MM.1S (cell line): ENCODE results near the gene MMP21.

Experiments
- DNase-seq: peaks from one replicate; pipeline ENCODE4 v3.0.0-alpha.2; 2015
- H2AFZ ChIP-seq: fragments of 300-600 bp; sonication (generic); 2 replicates; pipeline ENCODE4 v1.6.0; 2016; ENCODE audit warnings: antibody characterized with exemption, low read length
- H3F3A ChIP-seq: fragments of 300-600 bp; sonication (generic); 2 replicates; pipeline ENCODE4 v1.6.1; 2016; ENCODE audit warnings: mild to moderate bottlenecking, antibody characterized with exemption, low read length, moderate library complexity, mixed read lengths; ENCODE audit not compliant: insufficient read depth
- H3K27ac ChIP-seq: fragments of 300-600 bp; sonication (generic); 2 replicates; pipeline ENCODE4 v1.5.1; 2016; ENCODE audit warnings: mild to moderate bottlenecking, low read length
- H3K27me3 ChIP-seq: fragments of 300-600 bp; sonication (generic); replicated peaks from 2 replicates; pipeline ENCODE4 v1.6.0; 2016; ENCODE audit warnings: low read length; ENCODE audit not compliant: insufficient read depth
- H3K36me3 ChIP-seq: fragments of 300-600 bp; sonication (generic); replicated peaks from 2 replicates; pipeline ENCODE4 v1.6.1; 2016; ENCODE audit warnings: mild to moderate bottlenecking, low read length, mixed read lengths; ENCODE audit not compliant: insufficient read depth
- H3K4me1 ChIP-seq: fragments of 300-600 bp; sonication (generic); 2 replicates; pipeline ENCODE4 v1.6.1; 2016; ENCODE audit warnings: low read length, mixed read lengths
- H3K4me2 ChIP-seq: fragments of 300-600 bp; sonication (generic); 2 replicates; pipeline ENCODE4 v1.6.0; 2016; ENCODE audit warnings: low read depth, low read length
- H3K4me3 ChIP-seq: fragments of 300-600 bp; sonication (generic); 2 replicates; pipeline ENCODE4 v1.5.1; 2016; ENCODE audit warnings: low read length, mixed read lengths
- H3K79me2 ChIP-seq: fragments of 300-600 bp; sonication (generic); 2 replicates; pipeline ENCODE4 v1.6.1; 2016; ENCODE audit warnings: mixed run types, low read length, mixed read lengths
- H3K9ac ChIP-seq: fragments of 300-600 bp; sonication (generic); 2 replicates; pipeline ENCODE4 v1.6.1; 2016; ENCODE audit warnings: low read length, mixed read lengths
- H3K9me2 ChIP-seq: fragments of 300-600 bp; sonication (generic); replicated peaks from 2 replicates; pipeline ENCODE4 v1.6.1; 2016; ENCODE audit warnings: mild to moderate bottlenecking, low read length, mixed read lengths; ENCODE audit not compliant: insufficient read depth
- H3K9me3 ChIP-seq: fragments of 300-600 bp; sonication (generic); replicated peaks from 2 replicates; pipeline ENCODE4 v1.6.1; 2016; ENCODE audit warnings: mild to moderate bottlenecking, low read length, mixed read lengths; ENCODE audit not compliant: insufficient read depth
- H4K20me1 ChIP-seq: fragments of 300-600 bp; sonication (generic); 2 replicates; pipeline ENCODE4 v1.6.1; 2016; ENCODE audit warnings: mild to moderate bottlenecking, low read length, moderate library complexity, mixed read lengths; ENCODE audit not compliant: insufficient read depth
- CTCF ChIP-seq: fragments of 300-600 bp; sonication (generic); IDR thresholded peaks from 2 replicates; pipeline ENCODE4 v1.5.1; 2016; ENCODE audit warnings: antibody characterized with exemption, low read length, mixed read lengths
- EZH2 ChIP-seq: fragments of 300-600 bp; sonication (generic); optimal IDR thresholded peaks from 2 replicates; pipeline ENCODE3; 2017; ENCODE audit warnings: low read depth, mild to moderate bottlenecking, antibody characterized with exemption, low read length, mixed read lengths
- EZH2phosphoT487 ChIP-seq: fragments of 300-600 bp; sonication (generic); IDR thresholded peaks from 2 replicates; pipeline ENCODE4 v1.6.1; 2018; ENCODE audit warnings: antibody characterized with exemption, low read length

The MMP21 gene

GRCh38 chr10:125775491-125776106 is at the start of gene MMP21:
TSS of gene MMP21 (minus strand) at chr10:125775821. CDS start at chr10:125775821, 0 bp downstream.
- Histone ChIP-seq H3F3A (no peaks in the 10 kb centered on the region), H3K4me1 (no peaks in the 10 kb centered on the region)
- TF ChIP-seq EZH2 (no peak), EZH2phosphoT487 (no peak), CTCF (no peak)

GRCh38 chr10:125824736-125825135 is 49.1 kb upstream of the MMP21 start:
- Histone ChIP-seq H3K9ac (peak overlapping the region; percentile 88; the same call in 1 of the 2 replicates), H3K9me3 (no peaks in the 10 kb centered on the region), H4K20me1 (no peaks in the 10 kb centered on the region; the same call in 1 of the 2 replicates), H3K4me2 (peak overlapping the region; percentile 62), H3K36me3 (peaks cover 15% of the 10 kb centered on the region), H2AFZ (no peak overlapping the region), H3K27me3 (no peaks in the 10 kb centered on the region), H3K4me1 (peaks cover 51% of the 10 kb centered on the region), H3F3A (peaks cover 12% of the 10 kb centered on the region; the same call in 1 of the 2 replicates), H3K27ac (no peak overlapping the region), H3K4me3 (peak overlapping the region; percentile 91), H3K9me2 (no peaks in the 10 kb centered on the region), H3K79me2 (peaks cover 74% of the 10 kb centered on the region)
- no peak for DNase-seq
- TF ChIP-seq CTCF (no peak), EZH2phosphoT487 (no peak), EZH2 (no peak)

More at GRCh38 chr10:125775491-125776106, at the start of gene MMP21:
- Histone ChIP-seq H3K27me3 (no peaks in the 10 kb centered on the region), H2AFZ (no peak within 1 kb of the TSS), H3K9me2 (no peaks in the 10 kb centered on the region), H3K4me3 (no peak within 1 kb of the TSS), H4K20me1 (no peaks in the 10 kb centered on the region), H3K4me2 (no peak within 1 kb of the TSS), H3K36me3 (no peaks in the 10 kb centered on the region), H3K79me2 (no peaks in the 10 kb centered on the region), H3K27ac (no peak within 1 kb of the TSS), H3K9me3 (no peaks in the 10 kb centered on the region), H3K9ac (no peak within 1 kb of the TSS)
- no peak for DNase-seq

- H2AFZ ChIP-seq, result peak overlapping the region; percentile 70
- H3K9me2 ChIP-seq, result no peaks in the 10 kb centered on the region
- H3K27ac ChIP-seq, result peak overlapping the region; percentile 79; the same call in 1 of the 2 replicates
- no peaks in the 10 kb centered on the region for H3K9me3 ChIP-seq
- peak overlapping the region; percentile 88 for H3K9ac ChIP-seq
- no peak for TF ChIP-seq CTCF
- no peak for TF ChIP-seq EZH2phosphoT487
- no peak for TF ChIP-seq EZH2
- no peak for DNase-seq
- H3K4me2 ChIP-seq, result peak overlapping the region; percentile 62
- peaks cover 9% of the 10 kb centered on the region for H3K36me3 ChIP-seq
- H3K27me3 ChIP-seq, result no peaks in the 10 kb centered on the region
- H4K20me1 ChIP-seq, result no peaks in the 10 kb centered on the region; the same call in 1 of the 2 replicates
- peak overlapping the region; percentile 91 for H3K4me3 ChIP-seq
- peaks cover 71% of the 10 kb centered on the region for H3K79me2 ChIP-seq
- H3K4me1 ChIP-seq, result peaks cover 42% of the 10 kb centered on the region
- peaks cover 12% of the 10 kb centered on the region; the same call in 1 of the 2 replicates for H3F3A ChIP-seq
Measured at GRCh38 chr10:125823663-125824251, 48.1 kb upstream of the MMP21 start.
